Hindlimb muscle (tissue), 1 donor: ENCODE measurements around the gene CATSPER4. TPM values are rescaled to one million over a fixed set of nuclear protein-coding genes. Genes with fewer than 3 reads are reported as not detected.

ENCODE experiments used
- polyA plus RNA-seq: library from polyadenylated mRNA; unstranded; fragments of 120-200 nt; gene quantifications from one replicate; pipeline ENCODE4 v1.2.1, GENCODE V29; 2013; ENCODE audit not compliant: insufficient read length

CATSPER4 gene
- polyA plus RNA-seq, 1 donor = not detected

Other genes starting within 250 kb of the CATSPER4 start
- 87.9 TPM for gene PAFAH2, start 192.5 kb upstream of the CATSPER4 start, polyA plus RNA-seq
- gene EXTL1, start 168.8 kb upstream of the CATSPER4 start, polyA plus RNA-seq = 4.2 TPM
- gene SLC30A2, start 144.5 kb upstream of the CATSPER4 start, polyA plus RNA-seq = 0.97 TPM
- gene TRIM63, start 123.0 kb upstream of the CATSPER4 start, polyA plus RNA-seq = 50.3 TPM
- 5.6 TPM for gene PDIK1L, start 78.8 kb upstream of the CATSPER4 start, polyA plus RNA-seq
- 0.98 TPM for gene FAM110D, start 31.5 kb upstream of the CATSPER4 start, polyA plus RNA-seq
- not detected for gene C1orf232, start 21.6 kb upstream of the CATSPER4 start, polyA plus RNA-seq
- gene ZNF593, start 20.7 kb upstream of the CATSPER4 start, polyA plus RNA-seq = 17.3 TPM
- gene ZNF593OS, start 18.8 kb upstream of the CATSPER4 start, polyA plus RNA-seq = 2.3 TPM
- 2.5 TPM for gene CNKSR1, start 13.1 kb upstream of the CATSPER4 start, polyA plus RNA-seq
- 23.0 TPM for gene CEP85, start 43.6 kb downstream of the CATSPER4 start, polyA plus RNA-seq
- 57.4 TPM for gene SH3BGRL3, start 89.5 kb downstream of the CATSPER4 start, polyA plus RNA-seq
- gene UBXN11, start 116.0 kb downstream of the CATSPER4 start, polyA plus RNA-seq = 8.6 TPM
- 2.2 TPM for gene CD52, start 127.4 kb downstream of the CATSPER4 start, polyA plus RNA-seq
- 0.40 TPM for gene CRYBG2, start 163.5 kb downstream of the CATSPER4 start, polyA plus RNA-seq
- gene ZNF683, start 182.1 kb downstream of the CATSPER4 start, polyA plus RNA-seq = not detected
- gene LIN28A, start 220.2 kb downstream of the CATSPER4 start, polyA plus RNA-seq = not detected
- gene DHDDS, start 241.7 kb downstream of the CATSPER4 start, polyA plus RNA-seq = 20.6 TPM